ENCODE data around the gene NR5A1. TPM values are rescaled to one million over a fixed set of nuclear protein-coding genes. Genes with fewer than 3 reads are reported as not detected.

The NR5A1 gene
- total RNA-seq, 1 experiment from 2014 or later = 0.09 TPM

GRCh38 chr9:124497441-124497840 lies 9.8 kb downstream of the NR5A1 start:
- no peaks in the 10 kb centered on the region for H3K9me3 ChIP-seq
- ChIA-PET POLR2A (no interaction called here), CTCF (no interaction called here)
- intact Hi-C loops (cut with micrococcal nuclease; ENCODE audit: unreplicated experiment) = no loop called here
- Mint-ChIP-seq H3K27me3 (ENCODE audit: insufficient read depth, unreplicated experiment) (peaks cover 6% of the 10 kb centered on the region), H3K27ac (ENCODE audit: unreplicated experiment) (no peak overlapping the region), H3K4me1 (ENCODE audit: low read depth, unreplicated experiment) (no peaks in the 10 kb centered on the region), H3K9me3 (ENCODE audit: unreplicated experiment) (no peaks in the 10 kb centered on the region), H3K4me3 (ENCODE audit: unreplicated experiment) (no peak overlapping the region), H3K36me3 (ENCODE audit: insufficient read depth, unreplicated experiment) (no peaks in the 10 kb centered on the region)
- H3K36me3 ChIP-seq (ENCODE audit: control insufficient read depth, insufficient read depth, low read length) = no peaks in the 10 kb centered on the region
- H3K4me1 ChIP-seq = no peaks in the 10 kb centered on the region
- H3K4me3 ChIP-seq (ENCODE audit: low read depth, low read length) = no peak overlapping the region
- no peaks in the 10 kb centered on the region for H3K27me3 ChIP-seq (replicated peaks; ENCODE audit: control insufficient read depth, insufficient read depth, low read length)
- DNase-seq = no peak
- TF ChIP-seq CTCF (IDR thresholded peaks at IDR 0.05; ENCODE audit: insufficient read depth in 1 of 2, low read depth in 1 of 2, low read length in 1 of 2, severe bottlenecking in 1 of 2, unreplicated experiment in 1 of 2) = no peak
- BruUV-seq (replicated peaks) = no TSS peak

- ChIA-PET CTCF (no interaction called here), POLR2A (no interaction called here)
- Mint-ChIP-seq H3K4me1 (ENCODE audit: low read depth, unreplicated experiment) (no peaks in the 10 kb centered on the region), H3K36me3 (ENCODE audit: insufficient read depth, unreplicated experiment) (no peaks in the 10 kb centered on the region), H3K27ac (ENCODE audit: unreplicated experiment) (no peak overlapping the region), H3K4me3 (ENCODE audit: unreplicated experiment) (no peak overlapping the region), H3K9me3 (ENCODE audit: unreplicated experiment) (no peaks in the 10 kb centered on the region), H3K27me3 (ENCODE audit: insufficient read depth, unreplicated experiment) (peaks cover 6% of the 10 kb centered on the region)
- intact Hi-C loops (cut with micrococcal nuclease; ENCODE audit: unreplicated experiment) = no loop called here
- BruUV-seq (replicated peaks) = no TSS peak
- Histone ChIP-seq H3K36me3 (ENCODE audit: control insufficient read depth, insufficient read depth, low read length) (no peaks in the 10 kb centered on the region), H3K27me3 (replicated peaks; ENCODE audit: control insufficient read depth, insufficient read depth, low read length) (no peaks in the 10 kb centered on the region), H3K4me1 (no peaks in the 10 kb centered on the region), H3K4me3 (ENCODE audit: low read depth, low read length) (no peak overlapping the region), H3K9me3 (no peaks in the 10 kb centered on the region)
- no peak for TF ChIP-seq CTCF (IDR thresholded peaks at IDR 0.05; ENCODE audit: insufficient read depth in 1 of 2, low read depth in 1 of 2, low read length in 1 of 2, severe bottlenecking in 1 of 2, unreplicated experiment in 1 of 2)
- DNase-seq = no peak
These were observed 10.7 kb downstream of the NR5A1 start for GRCh38 chr9:124496463-124496862.

GRCh38 chr9:124496075-124496449 lies 11.1 kb downstream of the NR5A1 start:
- CTCF ChIA-PET = no interaction called here
- peaks cover 6% of the 10 kb centered on the region for H3K27me3 Mint-ChIP-seq (ENCODE audit: insufficient read depth, unreplicated experiment)

More at GRCh38 chr9:124496075-124496449, 11.1 kb downstream of the NR5A1 start:
- no TSS peak for BruUV-seq (replicated peaks)
- H3K9me3 ChIP-seq = no peaks in the 10 kb centered on the region
- POLR2A ChIA-PET = no interaction called here
- no peaks in the 10 kb centered on the region for H3K27me3 ChIP-seq (replicated peaks; ENCODE audit: control insufficient read depth, insufficient read depth, low read length)
- H3K4me1 ChIP-seq = no peaks in the 10 kb centered on the region
- intact Hi-C loops (cut with micrococcal nuclease; ENCODE audit: unreplicated experiment) = no loop called here
- no peak for DNase-seq
- H3K36me3 ChIP-seq (ENCODE audit: control insufficient read depth, insufficient read depth, low read length) = no peaks in the 10 kb centered on the region
- Mint-ChIP-seq H3K4me3 (ENCODE audit: unreplicated experiment) (no peak overlapping the region), H3K9me3 (ENCODE audit: unreplicated experiment) (no peaks in the 10 kb centered on the region), H3K36me3 (ENCODE audit: insufficient read depth, unreplicated experiment) (no peaks in the 10 kb centered on the region), H3K4me1 (ENCODE audit: low read depth, unreplicated experiment) (no peaks in the 10 kb centered on the region), H3K27ac (ENCODE audit: unreplicated experiment) (no peak overlapping the region)
- no peak for TF ChIP-seq CTCF (IDR thresholded peaks at IDR 0.05; ENCODE audit: insufficient read depth in 1 of 2, low read depth in 1 of 2, low read length in 1 of 2, severe bottlenecking in 1 of 2, unreplicated experiment in 1 of 2)
- H3K4me3 ChIP-seq (ENCODE audit: low read depth, low read length) = no peak overlapping the region

Measured in Caco-2 (cell line).